Measurements from ENCODE around the gene RIN1. TPM values are rescaled to one million over a fixed set of nuclear protein-coding genes. Genes with fewer than 3 reads are reported as not detected.

Gene RIN1
- total and polyA plus RNA-seq, 9 of the 15 experiments (the other 6 are each of a cell fraction or from before 2014, with no cell fraction given): 0.01 to 1.2 (median 0.45) TPM; not detected in 1

GRCh38 chr11:66282468-66283455 lies 53.5 kb downstream of the RIN1 start (continued):
- no peak for TF ChIP-seq SMARCC2 (IDR thresholded peaks at IDR 0.05; ENCODE audit: low read depth)
- TF ChIP-seq SIX5 (IDR thresholded peaks at IDR 0.05; ENCODE audit: borderline replicate concordance in 1 of 2, insufficient read depth in 1 of 2, low read depth in 1 of 2, low read length in 2 of 2): peak; percentile 6 to 16; a peak in 2 of 4 replicates
- peak; percentile 9 to 35; a peak in 3 of 4 replicates for TF ChIP-seq NRF1 (conservative IDR thresholded peaks at IDR 0.05 in 1 of 2, IDR thresholded peaks at IDR 0.05 in 1 of 2)
- TF ChIP-seq ILK (tag; IDR thresholded peaks at IDR 0.05; ENCODE audit: borderline replicate concordance, low read depth): no peak
- TF ChIP-seq, protein P1, sequence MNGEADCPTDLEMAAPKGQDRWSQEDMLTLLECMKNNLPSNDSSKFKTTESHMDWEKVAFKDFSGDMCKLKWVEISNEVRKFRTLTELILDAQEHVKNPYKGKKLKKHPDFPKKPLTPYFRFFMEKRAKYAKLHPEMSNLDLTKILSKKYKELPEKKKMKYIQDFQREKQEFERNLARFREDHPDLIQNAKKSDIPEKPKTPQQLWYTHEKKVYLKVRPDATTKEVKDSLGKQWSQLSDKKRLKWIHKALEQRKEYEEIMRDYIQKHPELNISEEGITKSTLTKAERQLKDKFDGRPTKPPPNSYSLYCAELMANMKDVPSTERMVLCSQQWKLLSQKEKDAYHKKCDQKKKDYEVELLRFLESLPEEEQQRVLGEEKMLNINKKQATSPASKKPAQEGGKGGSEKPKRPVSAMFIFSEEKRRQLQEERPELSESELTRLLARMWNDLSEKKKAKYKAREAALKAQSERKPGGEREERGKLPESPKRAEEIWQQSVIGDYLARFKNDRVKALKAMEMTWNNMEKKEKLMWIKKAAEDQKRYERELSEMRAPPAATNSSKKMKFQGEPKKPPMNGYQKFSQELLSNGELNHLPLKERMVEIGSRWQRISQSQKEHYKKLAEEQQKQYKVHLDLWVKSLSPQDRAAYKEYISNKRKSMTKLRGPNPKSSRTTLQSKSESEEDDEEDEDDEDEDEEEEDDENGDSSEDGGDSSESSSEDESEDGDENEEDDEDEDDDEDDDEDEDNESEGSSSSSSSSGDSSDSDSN (IDR thresholded peaks at IDR 0.05; ENCODE audit: borderline replicate concordance in 1 of 2, low read depth in 2 of 2, low read length in 2 of 2): no peak
- TF ChIP-seq RB1 (IDR thresholded peaks at IDR 0.05; ENCODE audit: low read depth): peak; percentile 94
- TF ChIP-seq, protein P2, sequence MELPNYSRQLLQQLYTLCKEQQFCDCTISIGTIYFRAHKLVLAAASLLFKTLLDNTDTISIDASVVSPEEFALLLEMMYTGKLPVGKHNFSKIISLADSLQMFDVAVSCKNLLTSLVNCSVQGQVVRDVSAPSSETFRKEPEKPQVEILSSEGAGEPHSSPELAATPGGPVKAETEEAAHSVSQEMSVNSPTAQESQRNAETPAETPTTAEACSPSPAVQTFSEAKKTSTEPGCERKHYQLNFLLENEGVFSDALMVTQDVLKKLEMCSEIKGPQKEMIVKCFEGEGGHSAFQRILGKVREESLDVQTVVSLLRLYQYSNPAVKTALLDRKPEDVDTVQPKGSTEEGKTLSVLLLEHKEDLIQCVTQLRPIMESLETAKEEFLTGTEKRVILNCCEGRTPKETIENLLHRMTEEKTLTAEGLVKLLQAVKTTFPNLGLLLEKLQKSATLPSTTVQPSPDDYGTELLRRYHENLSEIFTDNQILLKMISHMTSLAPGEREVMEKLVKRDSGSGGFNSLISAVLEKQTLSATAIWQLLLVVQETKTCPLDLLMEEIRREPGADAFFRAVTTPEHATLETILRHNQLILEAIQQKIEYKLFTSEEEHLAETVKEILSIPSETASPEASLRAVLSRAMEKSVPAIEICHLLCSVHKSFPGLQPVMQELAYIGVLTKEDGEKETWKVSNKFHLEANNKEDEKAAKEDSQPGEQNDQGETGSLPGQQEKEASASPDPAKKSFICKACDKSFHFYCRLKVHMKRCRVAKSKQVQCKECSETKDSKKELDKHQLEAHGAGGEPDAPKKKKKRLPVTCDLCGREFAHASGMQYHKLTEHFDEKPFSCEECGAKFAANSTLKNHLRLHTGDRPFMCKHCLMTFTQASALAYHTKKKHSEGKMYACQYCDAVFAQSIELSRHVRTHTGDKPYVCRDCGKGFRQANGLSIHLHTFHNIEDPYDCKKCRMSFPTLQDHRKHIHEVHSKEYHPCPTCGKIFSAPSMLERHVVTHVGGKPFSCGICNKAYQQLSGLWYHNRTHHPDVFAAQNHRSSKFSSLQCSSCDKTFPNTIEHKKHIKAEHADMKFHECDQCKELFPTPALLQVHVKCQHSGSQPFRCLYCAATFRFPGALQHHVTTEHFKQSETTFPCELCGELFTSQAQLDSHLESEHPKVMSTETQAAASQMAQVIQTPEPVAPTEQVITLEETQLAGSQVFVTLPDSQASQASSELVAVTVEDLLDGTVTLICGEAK (IDR thresholded peaks at IDR 0.05): peak; percentile 79
- TF ChIP-seq, protein P2 (CRISPR knock-in tag; IDR thresholded peaks at IDR 0.05): no peak

Measured in K562 (cell line).